HG02588 (cell line): Measurements from ENCODE around the gene MRGPRD.

Source experiments
- ATAC-seq: cut with Tn5 transposase; IDR thresholded peaks from one replicate; pipeline ENCODE4 v1.9.1; 2021; ENCODE audit warnings: mild to moderate bottlenecking, moderate library complexity; ENCODE audit not compliant: unreplicated experiment

The MRGPRD gene

DNA sequence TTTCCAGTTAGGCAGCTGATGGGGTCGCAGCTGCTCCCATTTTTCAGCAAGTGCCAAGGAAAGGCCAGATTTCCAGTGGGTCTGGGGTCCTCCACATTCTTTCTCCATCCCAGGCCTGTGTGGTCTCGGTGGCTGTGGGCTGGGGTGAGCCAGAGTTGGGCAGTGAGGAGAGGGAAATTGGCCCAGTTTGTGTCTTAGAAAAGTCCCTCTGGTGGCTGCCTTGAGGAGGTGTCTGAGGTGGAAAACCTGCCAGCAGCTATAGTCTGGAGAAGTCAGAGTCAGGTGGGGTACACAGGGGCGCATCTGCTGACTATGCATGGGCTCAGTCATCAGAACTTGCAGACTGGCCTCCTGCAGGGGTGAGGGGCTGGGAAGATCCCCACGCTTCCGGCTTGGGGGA is 30.5 kb downstream of the MRGPRD start:
- no peak for ATAC-seq

DNA sequence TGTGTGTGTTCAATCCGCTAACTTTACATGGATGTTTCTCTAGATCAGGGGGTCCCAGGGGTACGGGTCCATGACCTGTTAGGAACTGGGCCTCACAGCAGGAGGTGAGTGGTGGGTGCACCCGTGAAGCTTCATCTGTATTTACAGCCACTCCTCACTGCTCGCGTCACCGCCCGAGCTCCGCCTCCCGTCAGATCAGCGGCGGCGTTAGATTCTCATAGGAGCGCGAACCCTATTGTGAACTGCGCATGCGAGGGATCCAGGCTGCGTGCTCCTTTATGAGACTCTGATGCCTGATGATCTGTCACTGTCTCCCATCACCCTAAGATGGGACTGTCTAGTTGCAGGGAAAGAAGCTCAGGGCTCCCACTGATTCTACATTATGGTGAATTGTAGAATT is 31.9 kb downstream of the MRGPRD start:
- ATAC-seq: no peak

DNA sequence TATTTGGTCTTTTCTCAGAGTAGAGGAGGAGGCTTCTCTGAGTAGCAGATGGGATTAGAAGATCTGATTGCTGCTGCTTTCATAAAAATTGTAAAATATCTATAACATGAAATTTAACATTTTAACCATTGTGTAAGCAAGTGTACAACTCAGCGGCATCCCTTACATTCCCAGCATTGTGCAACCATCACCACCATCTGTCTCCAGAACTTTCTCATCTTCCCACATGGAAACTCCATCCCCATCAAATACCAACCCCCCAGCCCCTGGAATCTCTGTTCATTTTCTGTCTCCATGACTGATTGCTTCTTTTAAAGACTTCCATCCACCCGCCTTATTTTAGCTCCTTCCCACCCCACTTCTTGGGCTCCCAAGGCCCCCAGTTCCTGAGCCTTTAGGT is 32.3 kb downstream of the MRGPRD start:
- ATAC-seq: no peak

DNA sequence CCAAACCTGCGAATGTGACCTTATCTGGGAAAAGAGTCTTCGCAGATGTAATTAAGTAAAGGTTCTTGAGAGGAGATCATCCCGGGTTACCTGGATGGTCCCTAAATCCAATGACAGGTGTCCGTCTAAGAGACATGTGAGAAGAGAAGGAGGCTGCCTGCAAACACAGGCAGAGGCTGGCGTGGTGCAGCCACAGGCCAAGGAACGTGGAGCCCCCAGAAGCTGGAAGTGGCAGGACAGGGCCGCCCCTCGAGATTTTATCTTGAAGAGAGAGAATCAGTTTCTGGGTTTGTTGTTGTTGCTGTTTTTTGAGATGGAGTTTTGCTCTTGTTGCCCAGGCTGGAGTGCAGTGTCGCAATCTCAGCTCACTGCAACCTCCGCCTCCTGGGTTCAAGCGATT is 33.6 kb downstream of the MRGPRD start:
- no peak for ATAC-seq

DNA sequence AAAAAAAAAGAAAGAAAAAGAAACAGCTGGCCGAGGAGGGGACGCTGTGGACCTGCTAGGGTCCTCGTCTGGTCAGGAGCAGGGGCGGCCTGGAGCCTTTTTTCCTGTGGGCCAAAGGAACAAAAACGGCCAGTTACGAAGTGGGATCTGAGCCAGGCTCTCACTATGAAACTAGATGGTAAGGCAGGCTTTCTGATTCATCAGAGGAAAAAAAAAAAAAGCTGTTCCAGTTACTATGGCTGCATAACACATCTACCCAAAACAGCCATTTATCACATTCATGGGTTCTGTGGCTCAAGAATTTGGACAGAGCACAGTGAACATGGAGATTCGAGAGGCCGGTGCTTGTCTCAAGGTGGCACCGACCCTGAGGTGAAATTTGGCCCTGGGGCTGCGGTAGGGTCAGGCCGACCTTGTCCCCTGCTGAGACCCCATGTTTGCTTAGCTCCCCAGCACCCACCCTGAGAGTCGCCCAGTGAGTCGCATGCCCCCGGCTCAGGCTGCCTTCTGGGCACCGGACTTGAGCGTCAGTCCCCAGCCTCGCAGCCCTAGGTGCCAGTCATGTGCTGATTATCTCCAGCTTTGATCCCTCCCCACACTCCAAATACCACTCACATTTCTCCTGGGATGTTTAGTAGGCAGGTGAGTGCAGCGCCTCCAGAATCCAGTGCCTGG is 34.2 kb downstream of the MRGPRD start:
- no peak for ATAC-seq

DNA sequence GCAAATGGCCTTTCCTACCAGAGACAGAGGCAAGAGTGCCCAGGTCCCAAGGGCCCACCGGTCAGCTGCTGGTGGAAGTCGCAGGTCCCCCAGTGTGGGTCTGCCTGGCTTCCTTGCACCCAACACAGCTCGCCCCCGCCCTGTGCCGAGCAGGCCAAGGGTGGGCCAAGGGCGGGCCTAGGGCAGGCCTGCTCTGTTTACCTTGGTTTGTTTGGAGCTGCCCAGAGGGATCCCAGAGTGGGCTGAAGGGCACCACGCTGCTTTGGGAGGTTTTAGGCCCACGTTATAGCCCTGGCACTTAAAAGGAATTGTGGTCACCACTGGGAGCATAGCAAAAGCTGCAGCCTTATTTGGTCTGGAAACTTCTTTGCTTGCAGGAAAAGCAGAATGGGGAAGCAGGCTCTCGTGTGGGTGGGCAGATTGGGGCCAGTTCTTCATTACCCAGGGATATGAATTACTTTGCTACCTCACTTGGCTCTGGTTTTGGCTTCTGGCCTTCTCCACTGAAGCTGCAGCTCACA is 38.0 kb downstream of the MRGPRD start:
- ATAC-seq: no peak

DNA sequence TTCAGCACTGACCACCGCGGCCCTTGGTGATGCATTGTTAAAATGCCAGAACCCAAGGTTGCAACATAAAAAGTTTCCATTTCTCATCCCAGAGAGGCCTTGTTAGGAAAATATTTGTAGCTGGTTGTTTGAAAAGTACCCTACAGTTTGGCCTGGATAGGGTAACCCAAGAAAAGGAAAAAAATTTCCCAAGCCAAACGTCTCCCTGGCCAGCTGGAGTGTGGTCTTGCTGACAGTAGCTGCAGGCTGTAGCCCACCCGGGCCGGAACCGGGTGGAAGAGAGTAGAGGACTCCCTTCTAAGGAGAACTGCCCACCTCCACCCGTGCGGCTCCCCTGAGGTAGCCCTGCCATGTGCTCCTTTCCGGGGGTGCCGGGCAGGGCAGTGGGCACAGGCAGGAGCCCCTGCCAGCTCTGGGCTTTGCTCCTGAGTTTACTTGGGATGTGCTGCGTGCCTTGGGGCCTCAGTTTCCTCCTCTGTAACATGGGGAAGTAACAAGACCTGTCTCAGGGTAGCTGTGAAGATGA is 38.6 kb downstream of the MRGPRD start:
- ATAC-seq: no peak

DNA sequence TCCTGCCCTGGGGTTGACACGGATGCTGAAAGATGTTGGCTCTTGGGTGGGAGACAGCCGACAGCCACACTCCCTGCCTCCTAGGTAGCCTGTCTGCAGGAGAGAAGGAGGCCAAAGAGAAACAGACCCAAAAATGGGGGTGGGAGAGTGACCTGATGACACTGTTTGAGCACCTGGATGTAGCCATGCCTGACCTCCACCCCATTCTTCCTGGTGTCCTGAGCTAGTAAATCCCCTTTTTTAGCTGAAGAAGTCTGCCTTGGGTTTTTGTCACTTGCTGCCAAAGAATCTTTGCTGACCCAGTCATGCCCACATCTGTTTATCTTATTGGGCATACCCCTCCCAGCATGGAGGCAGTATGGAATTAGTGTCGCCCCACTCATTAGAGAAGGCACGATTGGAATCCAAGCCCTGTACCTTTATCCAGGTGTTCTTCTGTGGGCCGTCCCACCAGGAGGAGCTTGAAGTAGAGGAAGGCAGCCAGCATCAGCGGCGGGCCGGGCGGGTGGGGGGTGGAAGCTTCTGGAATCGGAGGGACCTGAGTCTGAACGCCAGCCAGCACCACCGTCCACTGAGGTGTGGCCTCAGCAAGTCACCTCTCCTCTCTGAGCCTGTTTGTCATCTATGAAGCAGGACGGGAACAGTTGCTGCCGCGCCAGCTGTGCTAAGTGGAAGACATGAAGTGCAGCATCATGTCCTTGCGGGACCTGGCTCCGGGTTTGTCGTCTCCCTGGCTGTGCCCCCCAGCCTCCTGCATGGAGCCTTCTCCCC is 39.3 kb downstream of the MRGPRD start:
- ATAC-seq: no peak

DNA sequence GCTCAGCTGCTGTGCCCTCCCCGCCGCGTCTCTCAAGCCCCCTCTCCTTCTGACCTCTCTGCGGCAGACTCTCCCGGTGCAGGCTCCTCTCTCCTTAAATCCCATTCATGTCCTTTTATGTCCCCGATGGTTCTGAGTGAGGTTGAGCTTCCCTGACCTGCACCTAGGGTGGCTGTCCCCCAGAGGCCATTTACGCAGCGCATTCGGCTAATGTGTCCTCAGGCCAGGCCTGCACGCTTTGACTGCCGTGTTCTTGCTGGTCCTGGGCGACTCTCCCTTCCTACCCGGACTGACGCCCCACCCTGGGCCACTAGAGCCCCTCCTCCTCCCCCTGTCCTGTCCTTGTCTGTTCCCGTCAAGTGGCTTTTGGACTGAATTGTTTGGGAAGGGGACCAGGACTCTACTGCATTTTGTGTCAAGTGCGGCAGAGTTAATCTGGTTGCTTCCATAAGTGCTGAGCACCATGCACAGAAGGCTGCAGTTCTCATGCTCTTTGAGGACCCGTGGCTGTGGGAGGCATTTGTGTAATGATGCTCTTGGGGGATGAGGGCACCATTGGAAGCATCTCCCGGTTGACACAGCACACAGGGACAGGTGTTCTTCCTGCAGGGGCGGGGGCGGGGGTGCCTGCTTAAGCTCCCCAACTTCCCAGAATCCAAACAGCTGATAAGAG is 40.0 kb downstream of the MRGPRD start:
- ATAC-seq: no peak

DNA sequence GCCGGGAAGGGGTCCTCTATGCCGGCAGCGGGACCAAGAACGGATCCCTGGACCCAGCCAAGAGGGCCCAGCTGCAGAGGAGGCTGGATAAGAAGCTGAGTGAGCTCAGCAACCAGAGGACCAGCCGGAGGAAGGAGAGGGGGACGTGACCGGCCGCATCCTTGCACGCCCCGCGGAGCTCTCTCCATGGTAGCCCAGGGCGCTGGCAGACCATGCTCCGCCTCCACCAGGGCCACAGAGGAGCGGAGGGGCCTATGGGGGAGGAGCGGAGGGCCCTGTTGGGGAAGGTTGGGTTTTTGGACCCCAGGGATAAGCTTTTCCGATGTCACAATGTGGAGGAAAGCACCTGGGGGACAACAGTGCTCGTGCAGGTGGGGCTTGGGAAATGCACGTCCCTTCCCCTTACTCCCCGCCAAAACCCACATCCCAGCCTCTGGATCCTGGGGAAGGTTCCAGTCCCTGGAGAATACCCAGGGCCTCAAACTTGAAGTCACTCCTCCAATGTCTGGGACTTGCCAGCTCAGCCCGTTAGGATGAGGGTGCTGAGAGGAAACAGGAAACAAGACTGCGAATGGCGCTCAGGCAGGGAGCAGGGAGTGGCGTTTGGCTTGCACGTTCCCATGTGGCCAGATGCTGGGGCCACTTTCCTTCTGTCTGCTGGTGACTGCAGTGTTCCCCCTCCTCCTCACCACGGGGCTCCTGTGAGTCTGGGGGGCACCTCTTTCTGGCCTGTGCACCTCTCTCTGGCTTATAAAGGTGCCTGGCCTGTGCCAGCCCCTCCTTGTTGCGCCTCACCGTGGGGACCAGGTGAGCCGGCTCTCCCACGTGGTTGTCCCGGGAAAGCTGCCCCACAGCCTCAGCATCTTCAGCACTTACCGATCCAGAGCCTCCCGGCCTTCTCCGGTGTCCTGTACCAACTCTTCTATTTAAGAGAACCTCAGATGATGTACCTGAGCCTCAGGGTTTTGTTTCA is 40.9 kb downstream of the MRGPRD start:
- ATAC-seq: no peak

DNA sequence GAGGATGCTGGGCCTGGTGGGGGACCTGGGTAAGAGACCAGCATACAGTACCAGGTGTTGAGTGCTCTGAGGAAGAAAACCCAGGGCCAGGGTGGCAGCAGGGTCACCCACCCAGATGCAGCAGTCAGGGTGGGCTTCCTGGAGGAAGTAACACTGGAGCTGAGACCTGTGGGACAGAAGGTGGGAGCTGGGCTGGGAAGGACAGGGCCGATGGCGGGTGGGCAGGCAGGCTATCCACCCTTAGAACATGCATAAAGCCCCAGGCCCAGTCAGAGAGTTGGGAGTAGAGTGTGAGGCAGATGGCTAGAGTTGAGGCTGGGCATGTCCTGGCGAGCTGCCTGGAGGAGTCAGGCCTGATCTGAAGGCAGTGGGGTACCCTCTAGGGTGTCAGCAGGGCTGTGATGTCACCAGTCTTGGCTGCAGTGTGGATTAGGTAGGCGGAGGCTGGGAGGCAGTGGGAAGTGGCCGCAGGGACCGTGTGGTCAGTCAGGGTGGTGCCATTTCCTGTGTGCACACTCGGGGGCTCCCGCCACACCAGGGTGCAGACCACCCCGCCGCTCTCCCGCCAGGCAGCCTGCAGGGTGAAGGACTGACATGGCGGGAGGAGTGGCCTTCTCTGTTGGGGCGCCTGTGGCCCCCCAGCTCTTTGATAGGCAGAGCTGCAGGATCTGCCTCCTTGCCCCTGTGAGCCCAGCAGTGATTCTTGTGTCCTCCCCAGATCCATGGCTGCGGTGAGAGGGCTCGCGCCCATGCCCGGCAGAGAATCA is 41.8 kb downstream of the MRGPRD start:
- ATAC-seq: no peak

DNA sequence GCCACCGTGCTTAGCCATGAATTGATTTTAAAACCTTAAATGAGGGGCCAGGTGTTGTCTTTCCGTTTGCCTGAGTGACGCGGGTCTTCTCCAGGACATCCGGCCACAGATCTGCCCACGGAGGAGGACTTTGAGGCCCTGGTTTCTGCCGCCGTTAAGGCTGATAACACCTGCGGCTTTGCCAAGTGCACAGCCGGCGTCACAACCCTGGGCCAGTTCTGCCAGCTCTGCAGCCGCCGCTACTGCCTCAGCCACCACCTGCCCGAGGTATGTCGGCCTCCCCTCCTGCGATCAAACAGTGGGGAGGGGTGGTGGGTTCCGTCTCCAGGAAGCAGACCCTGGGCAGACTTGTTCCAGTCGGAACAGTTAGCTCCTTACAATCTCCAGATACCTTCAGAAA is 42.7 kb downstream of the MRGPRD start:
- ATAC-seq: no peak

DNA sequence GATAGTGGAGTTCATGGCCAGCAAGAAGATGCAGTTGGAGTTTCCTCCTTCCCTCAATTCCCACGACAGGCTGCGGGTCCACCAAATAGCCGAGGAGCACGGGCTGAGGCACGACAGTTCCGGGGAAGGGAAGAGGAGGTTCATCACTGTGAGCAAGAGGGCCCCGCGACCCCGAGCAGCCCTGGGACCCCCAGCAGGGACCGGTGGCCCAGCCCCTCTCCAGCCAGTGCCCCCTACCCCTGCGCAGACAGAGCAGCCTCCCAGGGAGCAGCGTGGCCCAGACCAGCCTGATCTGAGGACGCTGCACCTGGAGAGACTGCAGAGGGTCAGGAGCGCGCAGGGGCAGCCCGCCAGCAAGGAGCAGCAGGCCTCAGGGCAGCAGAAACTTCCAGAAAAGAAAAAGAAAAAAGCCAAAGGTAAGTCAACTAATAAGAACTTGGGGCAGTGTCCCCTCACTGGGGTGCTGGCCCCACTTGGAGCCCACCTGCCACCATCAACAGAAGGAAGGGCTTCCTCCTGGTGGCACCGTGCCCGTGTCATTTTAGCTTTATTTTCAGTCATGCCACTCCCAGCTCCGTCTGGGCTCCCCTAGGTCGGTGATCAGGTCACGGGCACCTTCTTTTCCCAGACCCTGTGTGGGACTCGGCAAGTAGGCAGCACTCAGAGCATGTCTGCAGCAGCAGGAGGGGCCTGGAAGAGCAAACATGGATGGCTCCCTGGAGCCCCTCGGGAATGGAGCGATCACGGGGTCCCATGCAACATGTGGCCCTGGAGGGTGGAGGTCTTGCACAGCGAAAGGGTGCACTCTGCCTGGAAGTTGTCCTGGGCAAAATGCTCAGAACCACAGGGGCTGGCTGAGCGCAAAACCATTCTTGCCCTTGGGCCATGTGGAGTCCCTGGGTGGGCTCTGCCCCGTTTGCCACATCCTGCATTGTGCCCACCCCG is 43.8 kb downstream of the MRGPRD start:
- no peak for ATAC-seq

DNA sequence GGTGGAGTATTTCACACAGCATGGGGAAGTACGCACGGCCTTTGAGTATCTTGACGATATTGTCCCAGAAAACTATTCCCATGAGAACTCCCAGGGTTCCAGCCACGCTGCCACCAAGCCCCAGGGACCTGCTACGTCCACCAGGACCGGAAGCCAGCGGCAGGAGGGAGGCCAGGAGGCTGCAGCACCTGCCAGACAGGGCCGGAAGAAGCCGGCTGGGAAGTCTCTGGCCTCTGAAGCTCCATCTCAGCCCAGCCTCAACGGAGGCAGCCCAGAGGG is 44.5 kb downstream of the MRGPRD start:
- ATAC-seq: no peak

DNA sequence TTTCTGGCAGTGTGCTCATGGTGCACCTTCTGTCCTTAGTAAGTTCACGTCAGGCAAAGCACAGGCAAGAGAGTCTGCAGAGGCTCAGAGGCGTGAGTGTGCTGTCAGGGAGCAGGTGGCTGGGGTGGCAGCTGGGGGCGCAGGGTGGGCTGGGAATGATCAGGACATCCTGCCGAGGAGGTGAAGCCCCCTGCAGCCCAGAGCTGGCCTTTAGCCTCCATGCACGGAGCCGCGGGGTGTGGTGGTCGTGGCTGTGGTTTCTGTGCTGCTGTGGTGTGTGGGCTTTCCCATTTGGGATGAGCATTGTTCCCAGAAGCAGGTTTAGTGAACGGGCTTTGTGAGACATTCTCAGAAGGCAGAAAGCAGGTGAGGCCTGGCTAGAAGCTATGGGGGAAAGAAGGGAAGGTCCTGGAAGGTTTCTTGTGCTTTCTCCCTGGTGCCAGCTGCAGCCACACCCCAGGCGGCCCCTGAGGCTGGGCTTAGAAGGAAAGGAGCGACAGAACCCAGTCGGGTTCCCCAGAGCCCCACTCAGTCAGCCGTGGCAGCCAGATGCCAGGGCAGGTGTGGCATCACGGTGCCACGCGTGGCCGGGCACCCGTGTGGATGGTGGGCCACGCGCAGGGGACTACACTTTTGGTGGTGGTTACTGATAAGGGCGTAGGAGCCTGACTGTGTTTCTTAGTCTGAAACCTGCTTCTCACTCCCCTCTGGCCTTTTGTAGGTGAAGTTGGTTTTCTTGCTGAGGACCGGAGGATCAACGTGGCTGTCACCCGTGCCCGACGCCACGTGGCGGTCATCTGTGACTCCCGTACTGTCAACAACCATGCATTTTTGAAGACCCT is 45.0 kb downstream of the MRGPRD start:
- ATAC-seq: no peak

DNA sequence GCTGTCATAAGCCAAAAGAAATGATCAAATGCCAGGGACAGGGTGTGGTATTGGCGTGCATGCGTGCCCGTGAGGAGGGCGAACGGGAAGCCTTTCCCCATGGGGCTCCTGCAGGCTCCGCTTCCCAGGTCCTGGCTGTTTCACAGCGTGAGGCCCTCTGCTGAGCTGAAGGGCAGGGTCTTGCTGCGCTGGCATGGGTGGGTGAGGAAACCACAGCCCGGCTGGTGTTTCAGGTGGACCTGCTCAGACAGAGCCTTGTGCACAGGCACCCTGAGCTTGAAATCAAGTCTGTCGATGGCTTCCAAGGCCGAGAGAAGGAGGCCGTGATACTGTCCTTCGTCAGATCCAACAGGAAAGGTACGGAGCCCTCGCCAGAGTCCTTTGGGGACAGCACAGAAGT is 45.7 kb downstream of the MRGPRD start:
- ATAC-seq: no peak

DNA sequence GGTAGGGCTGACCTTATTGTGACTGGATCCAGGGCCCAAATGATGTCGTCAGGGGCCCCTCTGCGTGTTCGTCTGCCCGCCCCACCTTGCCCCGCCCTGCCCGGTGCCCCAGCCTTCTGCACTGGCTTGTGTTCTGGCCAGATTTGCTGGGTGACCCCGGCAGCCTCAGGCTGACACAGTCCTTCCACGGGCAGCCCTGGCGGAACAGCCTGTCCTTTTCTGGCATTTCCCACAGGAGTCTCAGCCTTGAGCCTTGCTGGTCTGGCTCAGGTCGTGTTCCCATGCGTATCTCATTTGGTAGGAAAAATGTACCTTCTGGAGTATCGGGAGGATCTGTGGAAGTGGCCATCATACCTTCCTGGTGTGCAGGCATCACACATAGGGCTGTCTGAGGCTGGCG is 46.1 kb downstream of the MRGPRD start:
- no peak for ATAC-seq

DNA sequence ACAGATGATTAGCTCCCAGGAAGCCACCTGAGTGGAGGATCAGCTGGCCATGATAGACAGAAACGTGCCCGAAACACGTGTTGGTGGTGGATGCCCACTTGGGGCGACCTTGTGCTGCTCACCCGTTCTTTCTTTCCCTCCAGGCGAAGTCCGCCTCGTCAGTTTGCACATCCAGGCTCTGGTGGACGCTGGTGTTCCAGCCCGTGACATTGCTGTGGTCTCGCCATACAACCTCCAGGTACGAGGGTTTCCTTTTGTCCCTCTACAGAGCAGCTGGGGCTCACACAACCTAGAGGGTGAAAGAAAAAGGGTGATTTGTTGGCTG is 46.5 kb downstream of the MRGPRD start:
- ATAC-seq: no peak
